WTC11 (cell line): ENCODE measurements around the gene KCNJ11.

ENCODE experiments used
- SMAD4 ChIP-seq: sonication (generic); formaldehyde crosslinking; IDR thresholded peaks from 2 replicates; pipeline ENCODE4 v1.8.0; 2022; ENCODE audit warnings: mild to moderate bottlenecking, missing genetic modification reagents
- TF ChIP-seq, protein P1 (sequence below): sonication (generic); formaldehyde crosslinking; IDR thresholded peaks from 2 replicates; pipeline ENCODE4 v1.8.0; 2022; ENCODE audit warnings: mild to moderate bottlenecking, missing genetic modification reagents
- TF ChIP-seq, protein P2 (sequence below): fragments of 200-600 bp; IDR thresholded peaks from 2 replicates; pipeline ENCODE4 v1.8.0; 2022; ENCODE audit warnings: antibody characterized with exemption

DNA sequence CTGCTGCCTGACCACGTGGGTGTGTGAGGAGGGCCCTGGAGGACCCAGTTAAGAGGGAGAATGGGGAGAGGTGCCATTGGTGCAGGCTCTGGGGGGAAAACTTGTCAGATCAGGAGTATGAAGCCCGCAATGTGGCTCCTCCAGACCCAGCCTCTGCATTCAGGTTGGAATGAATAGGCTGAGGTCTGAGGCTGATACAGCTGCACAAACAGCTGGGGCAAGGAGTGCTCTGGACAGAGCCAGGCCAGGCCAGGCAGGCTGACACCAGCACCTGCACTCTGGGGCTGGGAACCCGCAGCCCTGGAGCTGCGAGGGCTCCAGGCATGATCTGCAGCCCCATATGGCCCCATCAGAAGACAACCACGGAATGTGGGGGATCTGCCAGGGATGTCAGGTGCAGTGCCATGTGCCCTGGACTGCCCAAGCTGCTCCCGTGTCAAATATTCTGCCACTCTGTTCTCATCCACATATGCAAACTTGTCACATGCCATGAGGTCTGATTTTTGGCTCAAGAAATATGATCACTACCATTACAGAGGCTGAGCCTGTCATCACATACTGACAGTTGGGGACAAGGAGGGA lies 27.2 kb upstream of the KCNJ11 start:
- TF ChIP-seq, protein P1, sequence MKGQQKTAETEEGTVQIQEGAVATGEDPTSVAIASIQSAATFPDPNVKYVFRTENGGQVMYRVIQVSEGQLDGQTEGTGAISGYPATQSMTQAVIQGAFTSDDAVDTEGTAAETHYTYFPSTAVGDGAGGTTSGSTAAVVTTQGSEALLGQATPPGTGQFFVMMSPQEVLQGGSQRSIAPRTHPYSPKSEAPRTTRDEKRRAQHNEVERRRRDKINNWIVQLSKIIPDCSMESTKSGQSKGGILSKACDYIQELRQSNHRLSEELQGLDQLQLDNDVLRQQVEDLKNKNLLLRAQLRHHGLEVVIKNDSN (CRISPR knock-in tag): no peak
- no peak for TF ChIP-seq SMAD4 (CRISPR knock-in tag)
- TF ChIP-seq, protein P2, sequence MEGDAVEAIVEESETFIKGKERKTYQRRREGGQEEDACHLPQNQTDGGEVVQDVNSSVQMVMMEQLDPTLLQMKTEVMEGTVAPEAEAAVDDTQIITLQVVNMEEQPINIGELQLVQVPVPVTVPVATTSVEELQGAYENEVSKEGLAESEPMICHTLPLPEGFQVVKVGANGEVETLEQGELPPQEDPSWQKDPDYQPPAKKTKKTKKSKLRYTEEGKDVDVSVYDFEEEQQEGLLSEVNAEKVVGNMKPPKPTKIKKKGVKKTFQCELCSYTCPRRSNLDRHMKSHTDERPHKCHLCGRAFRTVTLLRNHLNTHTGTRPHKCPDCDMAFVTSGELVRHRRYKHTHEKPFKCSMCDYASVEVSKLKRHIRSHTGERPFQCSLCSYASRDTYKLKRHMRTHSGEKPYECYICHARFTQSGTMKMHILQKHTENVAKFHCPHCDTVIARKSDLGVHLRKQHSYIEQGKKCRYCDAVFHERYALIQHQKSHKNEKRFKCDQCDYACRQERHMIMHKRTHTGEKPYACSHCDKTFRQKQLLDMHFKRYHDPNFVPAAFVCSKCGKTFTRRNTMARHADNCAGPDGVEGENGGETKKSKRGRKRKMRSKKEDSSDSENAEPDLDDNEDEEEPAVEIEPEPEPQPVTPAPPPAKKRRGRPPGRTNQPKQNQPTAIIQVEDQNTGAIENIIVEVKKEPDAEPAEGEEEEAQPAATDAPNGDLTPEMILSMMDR: no peak
